Gastroesophageal sphincter (tissue), 3 donors: ENCODE results near the gene SND1.

Experiments
- CTCF ChIP-seq, 4 experiments: fragments of 200-600 bp in 2 of 4; fragments of 450-650 bp in 2 of 4; sonication (generic) in 1 of 4; IDR thresholded peaks; one replicate each; pipeline ENCODE4 v1.5.1; 2017 to 2019; ENCODE audit warnings: antibody characterized with exemption in 4 of 4, mild to moderate bottlenecking in 2 of 4, moderate library complexity in 2 of 4
- POLR2AphosphoS5 ChIP-seq: sonication (generic); formaldehyde crosslinking; IDR thresholded peaks from one replicate; pipeline ENCODE4 v1.6.1; 2017; ENCODE audit warnings: antibody characterized with exemption

GRCh38 chr7:127943541-127944521 is 291.8 kb downstream of the SND1 start:
- no peak for TF ChIP-seq CTCF (IDR thresholded peaks at IDR 0.05)
- no peak for TF ChIP-seq POLR2AphosphoS5
